Fibroblast of lung (primary cell): Measurements from ENCODE around the gene TBC1D25.

ENCODE experiments used
- CTCF ChIP-seq, 2 donors: IDR thresholded peaks in 1 of 2; conservative IDR thresholded peaks in 1 of 2; 1 replicate in 1 of 2; 2 replicates in 1 of 2; pipeline ENCODE4 v1.5.1; 2011 to 2012; ENCODE audit warnings: low read length in 2 of 2, control low read depth in 1 of 2, inconsistent platforms in 1 of 2, low read depth in 1 of 2, mild to moderate bottlenecking in 1 of 2
- EZH2 ChIP-seq: IDR thresholded peaks from 2 replicates; pipeline ENCODE4 v1.5.1; 2012; ENCODE audit warnings: low read length, control low read depth, mild to moderate bottlenecking; ENCODE audit errors: missing control alignments

- TF ChIP-seq CTCF (conservative IDR thresholded peaks at IDR 0.05 in 1 of 2, IDR thresholded peaks at IDR 0.05 in 1 of 2; ENCODE audit: low read depth in 1 of 2, low read length in 2 of 2) (no peak), EZH2 (no peak)
Measured at GRCh38 chrX:48492293-48492910, 47.1 kb upstream of the TBC1D25 start.
